DMS79 (cell line): ENCODE data around the gene G3BP2.
A peak's percentile ranks its signal among the peaks of the same experiment; 100 is the strongest.
"Not testable (repeated sequence)": the region's sequence is repeated elsewhere in the genome, so short reads cannot be mapped to it uniquely, and the experiment has no call there.

Source experiments
- DNase-seq: peaks from one replicate; lab custom pipeline; 2025; lab: John Stamatoyannopoulos, UW

G3BP2 gene

GRCh38 chr4:75683482-75684155, 10.4 kb upstream of the G3BP2 start:
- DNase-seq: no peak

GRCh38 chr4:75679876-75680575, 6.8 kb upstream of the G3BP2 start:
- no peak for DNase-seq

DNA sequence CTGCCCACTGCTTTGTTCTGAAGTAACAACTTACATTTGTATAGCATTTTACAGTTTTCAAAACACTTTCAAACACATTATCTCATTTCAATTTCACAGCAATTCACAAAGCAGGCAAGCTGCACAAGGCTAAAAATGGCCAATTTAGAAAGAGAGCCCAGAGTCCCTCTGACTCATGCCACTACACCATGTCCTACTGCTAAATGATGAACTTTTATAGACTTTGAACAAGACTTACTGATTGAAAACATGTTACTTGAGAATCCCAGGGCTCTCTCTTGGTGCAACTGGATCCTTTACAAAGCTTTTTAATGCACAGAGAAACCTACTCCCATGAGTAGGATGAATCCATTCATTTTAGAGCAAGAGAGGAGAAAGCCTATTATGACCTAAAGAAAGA, 5.8 kb upstream of the G3BP2 start:
- DNase-seq: no peak

GRCh38 chr4:75678473-75678872, 5.3 kb upstream of the G3BP2 start:
- no peak for DNase-seq

DNA sequence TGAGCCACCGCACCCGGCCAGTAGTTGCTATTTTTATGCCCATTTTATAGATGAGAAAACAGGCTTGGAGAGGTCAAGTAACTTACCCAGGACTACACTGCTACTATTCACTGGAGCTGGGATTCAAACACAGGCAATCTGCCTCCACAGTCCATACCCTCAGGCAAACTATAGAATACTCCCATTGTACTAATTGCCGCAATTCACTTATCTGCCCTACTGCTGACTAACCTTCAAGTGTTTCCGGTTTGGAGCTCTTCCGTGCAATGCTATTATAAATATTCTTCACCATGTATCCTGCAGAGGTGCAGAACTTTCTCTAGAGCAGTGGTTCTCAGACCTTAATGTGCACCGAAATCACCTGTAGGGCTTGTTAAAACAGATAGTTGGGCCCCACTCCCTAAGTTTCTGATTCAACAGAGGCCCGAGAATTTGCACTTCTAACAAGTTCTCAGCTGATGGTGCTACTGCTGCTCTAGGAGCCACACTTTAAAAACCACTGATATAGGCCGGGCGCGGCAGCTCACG, 1.9 kb upstream of the G3BP2 start:
- no peak for DNase-seq

GRCh38 chr4:75673959-75674328, 733 bp upstream of the G3BP2 start:
- no peak for DNase-seq

DNA sequence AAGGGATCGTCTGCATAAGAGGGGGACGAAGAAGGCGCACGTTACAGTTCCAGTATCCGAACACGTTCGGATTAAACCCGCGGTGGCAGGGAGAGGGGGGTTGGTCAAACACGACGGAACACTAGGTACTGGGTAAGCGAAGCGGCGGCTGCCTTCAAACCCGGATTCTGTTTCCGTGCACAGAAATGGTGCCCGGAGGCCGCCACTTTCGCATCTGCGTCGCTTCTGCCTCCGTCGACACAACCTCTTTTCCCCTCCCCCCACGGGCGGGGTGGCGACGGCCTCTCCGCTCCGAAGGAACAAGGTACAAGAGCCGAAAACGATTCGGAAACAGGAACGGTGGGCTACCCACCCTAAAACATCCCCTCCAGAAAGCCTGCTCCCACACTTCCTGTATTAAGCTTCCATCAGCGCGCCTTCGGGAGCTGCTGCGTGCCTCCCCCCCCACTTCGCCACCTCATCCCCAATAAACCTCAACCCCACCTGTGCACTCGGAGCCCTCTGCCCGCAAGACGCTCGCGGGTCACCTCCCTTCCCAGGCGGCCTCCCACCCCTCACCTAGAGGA, 667 bp downstream of the G3BP2 start:
- peak; percentile 28 for DNase-seq

GRCh38 chr4:75671802-75672421, 1.3 kb downstream of the G3BP2 start:
- no peak for DNase-seq

DNA sequence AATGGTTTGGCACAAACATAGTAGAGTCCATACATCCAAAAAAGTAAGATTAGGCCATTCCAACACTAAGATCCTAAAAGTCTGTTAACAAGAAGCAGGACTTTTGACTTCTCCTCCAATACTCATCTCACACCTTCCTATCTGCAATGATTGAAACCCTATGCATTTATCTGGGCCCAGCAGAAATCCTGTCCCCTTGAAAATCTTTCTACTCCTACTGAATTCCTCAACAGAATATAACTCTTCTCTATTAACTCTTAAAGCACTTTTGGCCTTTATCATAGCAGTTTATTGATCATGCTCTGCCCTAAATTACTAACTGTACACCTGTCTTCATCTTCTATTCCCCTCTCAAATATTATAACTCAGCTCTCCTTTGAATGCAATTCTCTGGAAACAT, 4.6 kb downstream of the G3BP2 start:
- DNase-seq: no peak

DNA sequence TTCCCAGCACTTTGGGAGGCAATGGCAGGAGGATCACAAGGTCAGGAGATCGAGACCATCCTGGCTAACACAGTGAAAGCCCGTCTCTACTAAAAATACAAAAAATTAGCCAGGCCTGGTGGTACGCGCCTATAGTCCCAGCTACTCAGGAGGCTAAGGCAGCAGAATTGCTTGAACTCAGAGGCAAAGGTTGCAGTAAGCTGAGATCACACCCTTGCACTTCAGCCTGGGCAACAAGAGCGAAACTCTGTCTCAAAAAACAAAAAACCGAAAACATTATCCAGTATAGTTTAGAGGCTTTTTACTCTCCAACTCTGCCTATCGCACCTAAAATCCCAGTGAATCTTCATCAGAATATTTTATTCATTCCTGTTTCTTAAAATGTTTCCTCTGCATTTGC, 5.6 kb downstream of the G3BP2 start:
- not testable (repeated sequence) for DNase-seq

GRCh38 chr4:75666299-75666698, 6.9 kb downstream of the G3BP2 start:
- DNase-seq: no peak

DNA sequence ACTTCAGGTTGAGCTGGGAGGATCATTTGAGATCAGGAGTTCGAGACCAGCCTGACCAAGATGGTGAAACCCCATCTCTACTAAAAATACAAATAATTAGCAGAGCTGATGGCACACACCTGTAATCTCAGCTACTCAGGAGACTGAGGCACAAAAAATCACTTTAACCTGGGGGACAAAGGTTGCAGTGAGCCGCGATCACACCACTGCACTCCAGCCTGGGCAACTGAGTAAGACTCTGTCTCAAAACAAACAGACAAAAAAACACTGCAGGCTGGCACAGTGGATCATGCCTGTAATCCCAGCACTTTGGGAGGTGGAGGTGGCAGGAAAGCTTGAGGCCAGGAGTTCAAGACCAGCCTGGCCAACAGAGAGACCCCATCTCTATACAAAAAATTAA, 8.6 kb downstream of the G3BP2 start:
- DNase-seq: not testable (repeated sequence)

DNA sequence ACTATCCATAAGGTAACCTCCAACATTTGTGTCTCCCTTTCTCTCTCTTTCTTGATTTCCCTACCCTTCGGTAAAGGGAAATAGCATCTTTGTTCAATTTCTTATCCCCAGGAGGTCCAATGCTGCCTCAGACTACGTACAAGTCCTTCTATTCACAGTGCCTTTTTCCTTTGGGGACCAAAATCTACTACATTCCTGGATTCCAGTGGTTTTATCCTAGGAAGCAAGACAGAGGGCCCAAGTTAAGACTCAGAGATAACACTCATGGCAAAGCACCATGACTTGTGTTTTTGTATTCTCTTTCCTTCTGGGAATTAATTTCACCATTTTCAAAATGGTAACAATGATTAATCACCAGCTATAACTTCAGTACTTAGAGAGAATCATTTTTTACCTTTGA, 10.6 kb downstream of the G3BP2 start:
- no peak for DNase-seq

- no peak for DNase-seq
Measured at GRCh38 chr4:75660491-75660890, 12.7 kb downstream of the G3BP2 start.

- DNase-seq: no peak
Measured at GRCh38 chr4:75659512-75660031, 13.6 kb downstream of the G3BP2 start.

DNA sequence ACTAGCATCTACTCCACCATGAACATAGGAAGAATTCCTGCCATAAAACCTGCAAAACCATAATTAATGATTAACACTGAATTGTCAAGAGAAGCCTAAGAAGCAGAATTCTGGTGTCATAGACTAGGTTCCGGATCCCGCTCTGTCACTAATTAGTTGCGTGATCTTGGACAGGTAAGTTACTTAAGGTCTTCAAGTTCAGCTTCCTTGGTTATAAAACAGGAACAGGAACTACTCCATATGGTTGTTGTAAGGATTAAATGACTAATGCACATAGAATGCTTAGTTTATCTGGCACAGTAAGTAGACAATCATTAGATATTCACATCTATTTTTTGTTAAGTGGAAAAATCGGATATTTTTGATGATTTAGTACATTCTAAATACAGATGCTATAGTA, 14.3 kb downstream of the G3BP2 start:
- no peak for DNase-seq

DNA sequence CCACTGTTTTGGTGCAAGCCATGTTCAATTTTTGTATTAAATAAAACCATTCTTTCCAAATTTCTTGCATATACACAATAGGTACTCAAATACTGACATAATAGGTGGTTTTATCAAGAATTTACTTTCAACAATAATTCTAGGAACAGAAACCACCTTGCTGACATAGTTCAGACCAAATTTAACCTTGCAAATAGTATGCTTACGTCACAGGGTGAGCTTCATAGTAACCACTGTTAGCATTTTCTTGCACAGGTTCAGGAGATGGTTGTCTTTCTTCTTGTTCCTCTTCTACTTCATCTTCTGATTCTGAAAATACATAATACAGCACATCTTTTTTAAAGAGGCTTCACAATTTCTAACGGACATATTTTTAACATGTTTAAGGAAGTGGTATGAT, 17.6 kb downstream of the G3BP2 start:
- no peak for DNase-seq

GRCh38 chr4:75654905-75655304, 18.3 kb downstream of the G3BP2 start:
- peak; percentile 69 for DNase-seq

GRCh38 chr4:75653845-75654503, 19.2 kb downstream of the G3BP2 start:
- no peak for DNase-seq

DNA sequence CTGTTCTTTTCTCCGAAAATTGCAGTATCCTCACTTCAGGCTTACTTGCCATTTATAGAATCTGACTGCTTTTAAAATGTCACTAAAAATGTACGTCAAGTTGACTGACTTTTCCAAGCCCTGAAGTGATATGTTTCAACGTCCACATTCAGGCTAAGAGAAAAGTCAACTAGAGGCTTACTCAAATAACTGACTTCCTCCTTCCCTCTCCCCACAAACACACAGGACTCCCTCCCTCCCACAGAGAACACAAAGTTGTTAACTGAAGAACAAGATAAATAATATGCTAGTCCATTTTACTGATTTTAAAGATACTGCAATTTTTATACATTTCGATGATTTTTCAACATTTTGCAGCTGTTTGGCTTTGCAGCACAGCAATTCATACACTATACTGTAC, 29.1 kb downstream of the G3BP2 start:
- no peak for DNase-seq

DNA sequence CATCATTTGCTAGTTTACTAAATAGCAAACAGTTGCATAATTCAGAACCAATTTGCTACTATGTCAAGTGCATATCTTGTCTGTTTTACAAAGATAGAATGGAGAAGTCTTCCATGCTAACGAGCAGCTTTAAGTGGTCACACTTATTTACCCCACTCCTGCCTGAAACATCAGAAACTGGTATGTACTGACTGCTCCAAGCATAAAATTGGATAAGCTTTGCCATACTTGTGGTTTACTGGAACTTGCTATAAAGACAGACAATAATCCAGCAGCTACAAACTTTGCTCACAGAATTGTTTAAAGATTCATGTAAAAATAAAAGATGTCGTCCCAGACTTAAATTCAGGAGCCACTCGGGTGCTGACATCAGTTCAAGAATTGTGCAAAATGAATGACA, 29.6 kb downstream of the G3BP2 start:
- DNase-seq: no peak

- no peak for DNase-seq
Measured at GRCh38 chr4:75639124-75639695, 34.0 kb downstream of the G3BP2 start.
